ENCODE results near the gene NFIB.

The NFIB gene

GRCh38 chr9:14139287-14139686, 174.7 kb downstream of the NFIB start:
- DNase-seq = no peak

GRCh38 chr9:14136646-14137370, 177.1 kb downstream of the NFIB start:
- no peak for DNase-seq

- DNase-seq = no peak
Measured at GRCh38 chr9:14136047-14136635, 177.8 kb downstream of the NFIB start.

GRCh38 chr9:14135421-14135820, 178.5 kb downstream of the NFIB start:
- no peak for DNase-seq

GRCh38 chr9:14133394-14133793, 180.5 kb downstream of the NFIB start:
- no peak for DNase-seq

GRCh38 chr9:14132775-14133174, 181.2 kb downstream of the NFIB start:
- DNase-seq = no peak

- no peak for DNase-seq
Measured at GRCh38 chr9:14131356-14132088, 182.4 kb downstream of the NFIB start.

- no peak for DNase-seq
Measured at GRCh38 chr9:14127656-14128055, 186.3 kb downstream of the NFIB start.

GRCh38 chr9:14119694-14120514, 194.0 kb downstream of the NFIB start:
- no peak for DNase-seq

GRCh38 chr9:14112226-14112625, 201.7 kb downstream of the NFIB start:
- no peak for DNase-seq

GRCh38 chr9:14111696-14112095, 202.2 kb downstream of the NFIB start:
- no peak for DNase-seq

GRCh38 chr9:14107977-14108376, 206.0 kb downstream of the NFIB start:
- DNase-seq = no peak

GRCh38 chr9:14107495-14107894, 206.4 kb downstream of the NFIB start:
- no peak for DNase-seq

GRCh38 chr9:14106699-14107098, 207.2 kb downstream of the NFIB start:
- DNase-seq = no peak

GRCh38 chr9:14104496-14104895, 209.4 kb downstream of the NFIB start:
- DNase-seq = no peak

- DNase-seq = no peak
Measured at GRCh38 chr9:14103115-14103514, 210.8 kb downstream of the NFIB start.

- DNase-seq = no peak
Measured at GRCh38 chr9:14099737-14100136, 214.2 kb downstream of the NFIB start.

GRCh38 chr9:14098486-14099180, 215.3 kb downstream of the NFIB start:
- no peak for DNase-seq

- no peak for DNase-seq
Measured at GRCh38 chr9:14097666-14098415, 216.1 kb downstream of the NFIB start.

GRCh38 chr9:14097215-14097614, 216.7 kb downstream of the NFIB start:
- DNase-seq = no peak

- no peak for DNase-seq
Measured at GRCh38 chr9:14096258-14096922, 217.6 kb downstream of the NFIB start.

Data from activated CD4-positive, alpha-beta T cell treated with anti-CD3 and anti-CD28 coated beads for 48 hours (primary cell).